ENCODE results near the gene CDHR4.
"Not testable (repeated sequence)": the region's sequence is repeated elsewhere in the genome, so short reads cannot be mapped to it uniquely, and the experiment has no call there.

Gene CDHR4, protein sequence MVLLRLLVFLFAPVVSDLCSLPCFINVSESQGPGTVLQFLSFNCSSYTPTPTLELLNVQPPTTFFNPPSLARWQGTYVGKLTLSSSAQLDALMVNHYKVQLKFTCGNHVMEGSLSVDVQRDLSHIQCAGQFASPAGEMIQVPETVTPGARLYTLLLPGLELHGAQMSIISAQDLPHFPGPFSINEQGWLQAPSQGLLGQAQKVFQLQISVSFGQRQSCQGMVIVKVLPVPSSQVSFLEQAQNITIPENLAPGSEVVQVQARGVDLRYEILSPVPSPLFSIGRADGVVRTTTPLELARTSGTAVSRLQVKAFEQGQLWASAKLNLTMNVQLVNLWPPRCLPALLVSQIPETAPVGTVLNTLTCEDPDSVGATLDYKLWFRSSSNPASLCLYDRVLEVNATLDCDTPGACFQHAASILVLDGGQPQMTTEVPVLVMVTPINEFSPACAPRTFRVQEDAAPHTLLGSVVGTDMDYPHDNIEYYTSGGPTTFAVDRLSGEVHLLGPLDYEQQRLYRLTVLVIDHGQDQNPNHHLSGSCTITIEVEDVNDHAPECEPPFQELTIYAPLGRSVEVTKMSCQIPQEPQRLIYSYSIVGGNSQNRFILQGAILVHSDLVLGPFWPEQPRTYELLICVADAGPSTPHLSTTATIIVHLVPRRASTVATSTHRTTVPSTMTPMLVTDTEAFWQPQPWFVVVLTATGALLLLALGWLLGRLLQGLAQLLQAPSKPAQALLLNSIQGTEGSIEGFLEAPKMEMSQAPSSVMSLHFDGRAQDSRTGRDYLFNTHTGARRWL

DNA sequence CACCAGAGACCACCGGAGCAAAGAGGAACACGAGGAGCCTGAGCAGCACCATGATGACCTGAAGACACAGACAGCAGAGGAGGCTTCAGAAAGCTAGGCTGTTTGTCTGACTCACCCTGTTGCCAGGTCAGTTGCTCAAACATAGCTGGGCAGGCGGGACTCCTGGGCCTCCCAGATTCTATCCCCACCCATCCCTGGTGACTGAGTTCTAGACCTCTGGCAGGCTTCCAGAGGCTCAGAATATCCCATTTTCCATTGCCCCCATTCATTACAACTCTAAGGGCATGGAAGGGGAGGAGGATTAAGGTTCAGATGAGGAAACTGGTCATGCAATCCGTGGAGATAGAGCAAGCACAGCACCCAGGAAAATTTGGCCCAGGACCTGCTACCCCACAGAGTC, at the start of gene CDHR4:
CDHR4 (minus strand) TSS at position 113 of the 400 bp plus-strand sequence; CDS start at position 52, 61 bp downstream.
- no peak for DNase-seq

DNA sequence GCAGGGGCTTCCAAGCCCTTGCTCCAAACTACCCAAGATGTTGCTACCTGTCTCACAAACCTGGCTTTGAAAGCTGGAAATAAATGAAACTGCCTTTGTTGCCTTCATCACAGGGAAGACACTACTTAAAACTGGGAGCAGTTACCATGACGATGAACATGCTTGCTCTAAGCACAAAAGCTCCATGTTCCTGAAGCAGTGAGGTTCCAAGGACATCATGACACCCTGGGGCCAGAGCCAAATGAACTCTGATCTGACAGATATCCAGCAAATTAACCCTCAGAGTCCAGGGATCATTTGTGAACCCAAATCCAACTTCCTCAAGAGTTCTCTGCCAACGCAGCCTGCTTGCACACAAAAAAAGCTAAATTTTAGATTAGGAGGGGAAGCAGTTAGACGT, 46.0 kb upstream of the CDHR4 start:
- DNase-seq = no peak

DNA sequence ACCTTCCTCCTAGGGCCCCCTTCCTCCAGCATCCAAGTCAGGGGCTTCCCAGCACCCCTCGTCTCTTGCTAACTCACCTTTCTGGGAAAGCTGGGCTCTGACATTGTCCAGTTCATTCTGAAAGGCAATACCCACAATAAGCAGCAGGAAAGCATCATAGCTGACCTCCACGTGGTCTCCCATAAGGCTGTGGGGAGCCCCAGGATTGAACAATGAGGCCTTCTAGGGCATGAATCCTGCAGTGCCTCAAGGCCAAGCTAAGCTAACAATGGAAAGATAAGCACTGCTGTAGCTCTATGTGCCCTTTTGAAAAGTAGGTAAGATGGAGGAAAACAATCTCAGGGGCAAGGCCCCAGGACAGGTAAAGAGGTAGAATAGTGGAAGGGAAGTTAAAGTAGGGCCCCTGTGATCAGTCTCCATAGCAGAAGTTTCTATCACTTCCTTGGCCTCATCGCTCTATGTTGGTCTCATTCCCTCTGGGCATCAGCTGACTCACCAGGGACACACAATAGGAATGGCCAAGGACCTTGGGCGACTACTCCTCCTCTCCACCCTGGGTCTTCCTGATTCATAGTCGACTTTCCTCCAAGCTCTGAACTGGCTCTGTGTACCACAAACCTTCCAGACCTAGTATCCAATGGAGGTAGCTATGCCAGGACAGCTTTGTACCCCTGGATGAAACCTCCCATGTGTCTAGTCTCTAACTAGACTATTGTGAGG, 45.0 kb upstream of the CDHR4 start:
- DNase-seq = no peak

DNA sequence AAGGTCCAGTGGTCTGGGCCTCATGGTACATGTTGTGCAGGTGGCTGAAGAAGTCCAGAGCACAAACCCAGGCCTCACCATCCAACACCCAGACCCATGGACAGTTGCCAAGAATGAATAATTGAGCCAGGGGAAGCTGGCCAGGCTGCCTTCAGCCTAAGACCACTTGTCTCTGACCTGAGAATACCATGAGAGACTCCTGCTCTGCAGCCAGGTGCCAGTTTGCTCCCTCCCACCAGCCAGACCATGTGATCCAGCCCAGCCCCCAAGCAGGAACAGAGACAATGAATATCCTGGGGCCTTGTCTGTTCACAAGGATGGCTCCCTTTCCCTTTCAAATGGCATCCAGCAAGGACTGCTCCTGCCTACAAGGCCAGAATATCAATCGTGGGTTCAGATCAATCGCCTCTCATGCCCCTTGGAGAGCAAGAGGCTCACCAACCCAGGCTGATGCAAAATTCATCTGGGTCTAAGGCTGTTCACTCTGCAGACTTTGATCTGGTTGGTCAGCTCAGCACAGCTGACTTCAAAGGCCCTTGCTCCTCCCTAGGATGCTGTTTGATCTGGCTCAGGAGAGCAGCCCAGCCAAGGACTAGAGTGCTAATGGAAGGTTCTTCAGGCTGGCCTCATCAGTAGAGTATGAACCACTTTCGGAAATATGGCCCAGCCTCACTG, 43.3 kb upstream of the CDHR4 start:
- no peak for DNase-seq

DNA sequence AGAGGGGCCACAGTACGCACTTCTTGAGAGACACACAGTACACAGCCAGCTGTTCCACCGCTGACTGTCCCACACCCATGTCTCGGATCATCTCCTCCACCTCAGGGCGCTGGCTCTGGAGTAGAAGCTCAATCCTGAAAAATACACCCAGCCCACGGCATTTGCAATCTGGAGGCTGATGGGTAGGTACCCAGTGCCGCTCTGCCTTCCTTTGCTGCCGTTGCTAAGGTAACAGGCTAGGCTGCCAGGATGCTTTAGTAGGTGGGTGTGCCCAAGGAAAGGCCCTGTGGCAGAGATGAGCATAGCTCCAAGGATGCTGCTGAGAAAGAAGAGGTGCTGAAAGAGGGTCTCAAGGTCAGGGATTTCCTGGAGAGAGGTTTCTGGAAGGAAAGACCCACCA, 42.1 kb upstream of the CDHR4 start:
- DNase-seq = no peak

DNA sequence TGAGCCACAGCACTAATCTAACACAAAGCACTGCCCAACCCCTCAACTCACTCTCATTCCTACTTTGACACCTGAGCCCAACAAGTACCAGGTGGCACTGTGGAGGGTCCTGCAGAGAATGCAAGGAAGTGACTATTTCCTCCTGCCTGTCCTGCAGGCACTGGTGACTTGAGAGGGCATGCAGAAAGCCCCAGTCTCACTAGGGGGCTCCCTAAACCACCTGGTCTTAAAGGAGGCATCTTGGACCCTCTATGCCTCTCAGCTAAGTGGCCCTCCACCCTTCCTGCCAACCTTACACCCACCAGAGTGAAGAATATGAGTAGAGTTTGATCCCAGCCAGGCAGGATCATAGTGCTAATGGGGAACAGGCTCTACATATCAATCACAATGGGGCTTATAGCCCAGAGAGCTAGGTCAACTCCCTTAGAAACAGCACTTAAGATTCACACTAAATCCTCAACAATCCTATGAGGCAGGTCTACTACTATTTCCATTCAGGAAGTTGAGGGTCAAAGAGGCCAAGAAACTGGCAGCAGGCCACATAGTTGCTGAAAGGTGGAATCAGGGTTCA, 41.5 kb upstream of the CDHR4 start:
- DNase-seq = no peak

DNA sequence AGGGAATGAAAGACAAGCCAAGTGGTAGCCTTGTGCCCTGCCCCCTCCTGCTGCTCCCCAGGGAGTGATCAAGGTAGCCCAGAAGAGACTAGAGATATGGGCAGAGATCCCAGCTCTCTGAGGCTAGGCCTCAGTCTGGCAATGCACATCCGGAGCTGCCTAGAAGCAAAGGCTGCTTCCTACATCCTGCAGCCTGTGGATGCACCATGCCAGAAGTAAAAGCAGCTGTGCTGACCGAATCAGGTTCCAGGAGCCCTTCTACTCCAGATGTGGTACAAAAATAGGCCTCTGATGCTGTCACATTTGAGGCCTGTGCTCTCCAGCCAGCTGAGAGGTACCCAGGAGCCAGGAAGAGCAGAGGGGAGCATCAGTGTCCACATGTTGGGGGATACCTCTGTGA, 40.7 kb upstream of the CDHR4 start:
- no peak for DNase-seq

DNA sequence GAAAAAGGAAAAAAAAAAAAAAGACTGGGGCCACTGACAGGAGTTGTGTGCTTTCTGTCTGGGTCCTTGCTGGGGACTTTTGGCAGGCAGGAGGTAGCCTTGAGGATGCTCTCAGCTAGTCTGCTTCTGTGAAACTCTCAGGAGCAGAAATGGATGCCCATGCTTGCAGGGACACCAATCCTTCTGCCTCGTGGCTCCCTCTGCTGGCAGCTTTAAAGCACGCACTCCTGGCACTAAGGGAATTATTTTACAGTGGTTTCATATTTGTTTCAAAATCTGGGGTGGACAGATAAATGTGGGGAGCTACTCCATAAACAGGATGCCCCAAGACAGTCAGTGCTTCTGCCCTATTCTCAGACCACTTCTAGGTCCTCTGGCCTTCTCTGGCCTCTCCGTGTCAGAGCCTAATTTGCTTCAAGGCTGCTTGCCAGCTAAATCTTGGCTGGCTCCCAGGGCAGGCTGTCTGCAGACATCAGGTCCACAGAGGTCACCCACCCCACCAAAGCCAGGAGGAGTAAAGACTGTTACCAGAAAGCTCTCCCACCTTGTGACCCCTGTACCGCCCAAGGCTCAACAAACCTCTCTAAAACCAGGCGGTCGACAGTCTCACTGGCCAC, 39.6 kb upstream of the CDHR4 start:
- peak; percentile 46 to 65 (median 62) for DNase-seq

DNA sequence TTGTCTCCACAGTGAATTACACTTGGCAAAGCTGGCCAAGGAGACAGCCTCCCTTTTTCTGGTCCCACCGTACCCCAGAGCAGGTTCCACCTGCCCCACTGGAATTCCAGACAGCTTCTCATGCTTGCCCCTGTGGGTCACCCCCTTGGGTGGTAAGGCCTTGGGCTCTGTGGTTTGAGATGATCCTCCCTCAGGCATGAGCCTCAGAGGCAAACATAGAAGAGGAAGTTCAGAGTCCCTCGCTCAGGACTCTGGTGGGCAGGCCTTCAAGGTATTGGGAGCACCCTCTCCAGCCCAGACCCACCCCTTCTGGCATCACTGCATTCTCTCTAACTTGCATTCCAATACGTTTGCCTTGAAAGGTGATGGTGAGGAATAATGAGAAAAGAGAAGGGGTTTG, 31.7 kb upstream of the CDHR4 start:
- DNase-seq = no peak

DNA sequence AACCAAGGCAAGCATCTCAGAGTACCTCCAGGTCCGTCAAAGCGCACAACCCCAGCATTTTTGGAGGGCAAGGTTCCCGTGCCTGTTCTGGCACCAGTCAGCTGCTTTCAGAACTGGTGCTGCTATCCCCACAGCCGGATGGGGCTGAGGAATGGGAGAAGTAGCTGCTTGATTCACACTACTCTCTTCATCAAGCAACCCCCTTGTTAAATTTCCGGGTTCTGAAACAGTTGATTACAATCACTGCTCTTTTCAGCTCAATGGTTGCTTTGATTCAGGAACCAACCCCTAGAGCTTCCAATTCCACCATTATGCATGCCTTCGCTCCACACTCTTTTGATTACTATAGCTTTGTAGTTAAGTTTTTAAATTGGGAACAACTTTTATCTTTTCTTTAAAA, 26.3 kb upstream of the CDHR4 start:
- DNase-seq = no peak

DNA sequence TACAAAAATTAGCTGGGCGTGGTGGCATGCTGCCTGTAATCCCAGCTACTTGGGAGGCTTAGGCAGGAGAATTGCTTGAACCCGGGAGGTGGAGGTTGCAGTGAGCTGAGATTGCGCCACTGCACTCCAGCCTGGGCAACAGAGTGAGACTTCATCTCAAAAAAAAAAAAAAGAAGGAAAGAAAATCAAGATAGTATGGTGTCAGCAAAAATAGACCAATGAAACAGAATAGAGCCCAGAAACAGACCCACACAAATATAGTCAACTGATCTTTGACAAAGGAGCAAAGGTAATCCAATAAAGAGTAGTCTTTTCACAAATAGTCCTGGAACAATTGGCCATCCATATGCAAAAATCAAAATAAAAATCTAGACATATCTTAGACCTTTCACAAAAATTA, 23.5 kb upstream of the CDHR4 start:
- DNase-seq = not testable (repeated sequence)

DNA sequence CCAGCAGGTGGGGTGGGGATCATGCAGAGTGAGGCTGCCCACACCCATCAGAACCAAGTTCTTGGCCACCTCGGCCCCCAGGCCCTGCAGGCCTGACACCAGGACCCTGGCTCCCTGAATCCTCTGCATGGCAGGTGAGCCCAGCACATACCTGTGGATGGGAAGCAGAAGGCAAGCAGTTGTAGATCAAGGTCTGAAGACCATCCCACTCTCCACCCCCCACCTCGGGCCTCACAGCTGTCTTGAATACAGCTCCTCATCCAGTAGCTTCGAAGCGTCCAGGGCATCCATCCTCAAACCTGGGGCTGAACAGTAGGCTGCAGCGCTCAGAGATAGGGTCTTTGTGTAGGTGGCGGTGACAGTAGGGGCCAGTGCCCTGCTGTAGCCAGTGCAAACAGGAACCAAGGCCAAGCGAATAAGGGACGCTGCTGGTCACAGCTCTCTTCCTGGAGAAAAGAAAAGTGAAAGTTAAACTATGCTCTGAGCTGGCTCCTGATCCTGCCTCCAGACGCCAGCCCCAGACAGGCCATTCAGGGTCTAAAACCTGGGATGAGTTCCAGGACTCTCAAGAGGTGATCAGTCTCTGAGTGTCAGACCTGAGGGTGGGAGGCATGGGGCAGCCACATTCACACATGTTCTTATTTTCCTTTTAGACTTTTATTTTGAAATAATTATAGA, 14.0 kb upstream of the CDHR4 start, which contains the start of gene UBA7:
UBA7 (minus strand) TSS at position 457 of the 678 bp plus-strand sequence; CDS start at position 291, 166 bp downstream.
- no peak for DNase-seq

DNA sequence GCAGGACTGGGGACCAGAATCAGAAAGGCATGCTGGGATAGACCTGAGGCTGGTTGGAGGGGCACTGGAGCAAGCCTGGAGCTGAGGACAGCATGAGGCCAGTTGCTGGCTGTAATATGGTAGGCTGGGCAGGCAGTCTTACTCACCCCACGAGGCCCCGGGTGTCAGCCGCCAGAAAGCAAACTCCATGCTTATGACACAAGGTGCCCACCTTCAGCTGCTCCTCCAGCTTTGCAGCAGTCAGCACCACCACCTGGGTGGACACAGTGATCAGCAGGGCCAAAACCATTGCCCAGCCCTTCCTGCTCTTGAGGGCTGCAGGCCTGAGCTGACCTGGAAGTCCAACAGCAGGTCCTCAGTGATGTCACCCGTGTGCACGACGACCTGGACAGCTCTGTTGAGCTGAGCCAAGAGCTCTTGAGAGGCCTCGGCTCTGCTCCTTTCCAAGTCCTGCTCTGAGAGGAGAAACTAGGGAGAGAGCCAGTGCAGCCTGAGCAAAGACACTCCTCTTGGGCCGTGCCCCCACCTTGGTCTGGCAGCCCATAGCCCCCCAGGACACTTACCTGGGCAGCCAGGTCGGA, 13.3 kb upstream of the CDHR4 start:
- DNase-seq = no peak

DNA sequence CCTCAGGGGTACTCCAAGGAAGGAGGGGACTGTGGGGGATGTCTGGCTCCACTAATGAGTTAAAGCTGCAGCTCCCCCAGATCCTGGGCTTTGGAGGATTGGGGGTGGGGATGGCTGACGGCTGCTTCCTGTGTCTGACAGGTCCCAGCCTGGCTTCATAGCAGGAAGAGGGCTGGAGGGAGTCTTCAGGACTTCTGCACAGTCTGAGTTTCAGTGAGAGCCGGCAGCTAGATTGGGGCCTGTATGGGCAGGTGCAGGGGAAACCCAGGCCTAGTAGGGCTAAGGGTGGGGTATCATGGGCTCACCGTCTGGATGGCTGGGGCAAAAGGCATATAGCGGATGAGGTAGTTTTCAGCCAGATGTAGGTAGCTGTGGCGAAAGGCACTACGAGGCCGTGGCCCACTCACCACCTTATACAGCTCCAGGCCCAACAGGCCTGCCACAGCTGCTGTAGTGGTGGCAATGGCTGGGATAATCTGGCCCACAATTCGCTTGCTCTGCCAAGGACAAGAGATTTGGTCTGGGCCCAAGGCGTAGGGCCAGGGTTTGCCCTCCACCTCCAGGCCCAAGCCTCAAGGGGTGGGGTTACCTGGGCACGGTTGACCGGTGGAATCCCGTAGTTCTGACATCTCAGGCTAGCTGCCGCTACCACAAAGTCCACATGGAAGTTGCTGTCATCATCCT, 7.9 kb upstream of the CDHR4 start:
- no peak for DNase-seq

DNA sequence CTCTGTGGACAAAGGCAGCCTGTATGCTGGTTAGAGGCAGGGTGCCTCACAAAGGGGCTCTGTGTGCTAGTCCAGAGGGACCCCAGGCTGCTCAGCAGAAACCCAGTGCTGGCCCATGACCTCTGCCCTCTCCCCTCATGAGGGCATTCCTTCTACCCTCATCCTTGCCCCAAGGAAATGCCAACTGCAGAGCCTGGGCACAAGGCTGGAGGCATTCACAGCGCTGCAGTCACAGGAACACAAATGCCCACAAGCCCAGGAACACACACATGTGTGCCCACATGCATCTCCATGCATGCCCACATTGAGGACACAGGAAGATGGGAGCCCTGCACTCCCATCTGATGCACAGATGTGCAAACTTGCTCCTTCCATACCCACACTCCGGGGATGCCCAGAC, 7.2 kb upstream of the CDHR4 start:
- no peak for DNase-seq

DNA sequence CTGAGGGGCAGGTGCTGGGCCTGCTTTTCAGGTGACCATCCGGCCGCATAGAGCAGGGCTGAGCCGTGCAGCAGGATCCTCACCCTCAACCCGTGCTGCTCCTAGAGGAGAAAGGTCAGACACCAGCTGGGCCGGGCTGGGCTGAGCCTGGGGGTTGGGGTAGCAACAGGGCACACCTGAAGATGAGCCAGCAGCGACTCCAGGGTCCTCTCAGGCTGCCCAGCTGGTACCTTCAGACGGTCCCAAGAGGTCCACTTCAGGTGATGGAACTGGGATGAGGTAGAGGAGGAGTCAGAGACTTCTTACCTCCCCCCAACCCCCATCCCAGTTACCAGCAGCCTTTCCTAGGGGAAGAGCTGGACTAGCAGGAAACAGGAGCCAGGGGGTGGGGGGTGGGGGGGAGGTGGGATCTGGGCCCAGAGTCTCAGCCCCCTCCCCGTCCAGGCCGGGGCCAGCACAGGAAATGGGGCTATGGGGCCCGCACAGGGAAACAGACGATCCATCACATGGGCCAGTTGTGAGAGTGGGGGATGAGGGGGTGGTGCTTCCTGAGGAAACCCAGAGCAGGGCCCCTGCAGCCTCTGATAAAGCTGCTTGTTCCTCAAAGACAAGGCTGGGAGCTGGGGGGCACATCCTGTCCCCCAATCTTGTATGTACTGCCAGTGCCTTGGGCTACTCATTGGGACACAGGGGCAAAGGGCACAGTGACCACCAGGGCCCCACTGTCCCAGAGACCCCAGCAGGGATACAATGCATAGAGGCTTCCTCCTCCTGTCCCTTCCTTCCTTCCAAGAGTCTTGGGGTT, 6.4 kb upstream of the CDHR4 start:
- DNase-seq = no peak

DNA sequence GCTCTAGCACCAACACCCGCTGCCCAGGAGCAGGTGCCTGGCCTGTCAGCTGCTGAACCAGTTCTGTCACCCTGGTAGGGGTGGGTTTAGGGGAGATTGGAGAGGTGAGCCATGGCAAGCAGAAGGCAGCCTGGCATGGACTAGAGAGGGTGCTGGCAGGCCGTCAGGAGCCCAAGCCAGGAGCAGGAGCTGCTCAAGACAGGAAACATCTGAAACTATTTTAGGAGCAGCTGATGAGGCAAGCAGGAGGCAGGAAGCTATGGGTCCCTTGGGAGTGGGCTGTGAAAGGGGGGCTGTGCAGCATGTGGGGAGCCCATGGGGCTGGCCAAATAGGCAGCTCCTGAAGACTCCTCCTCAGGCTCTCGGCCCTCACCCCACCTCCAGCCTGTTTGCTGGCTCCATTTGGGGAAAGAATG, 5.7 kb upstream of the CDHR4 start:
- DNase-seq = no peak

DNA sequence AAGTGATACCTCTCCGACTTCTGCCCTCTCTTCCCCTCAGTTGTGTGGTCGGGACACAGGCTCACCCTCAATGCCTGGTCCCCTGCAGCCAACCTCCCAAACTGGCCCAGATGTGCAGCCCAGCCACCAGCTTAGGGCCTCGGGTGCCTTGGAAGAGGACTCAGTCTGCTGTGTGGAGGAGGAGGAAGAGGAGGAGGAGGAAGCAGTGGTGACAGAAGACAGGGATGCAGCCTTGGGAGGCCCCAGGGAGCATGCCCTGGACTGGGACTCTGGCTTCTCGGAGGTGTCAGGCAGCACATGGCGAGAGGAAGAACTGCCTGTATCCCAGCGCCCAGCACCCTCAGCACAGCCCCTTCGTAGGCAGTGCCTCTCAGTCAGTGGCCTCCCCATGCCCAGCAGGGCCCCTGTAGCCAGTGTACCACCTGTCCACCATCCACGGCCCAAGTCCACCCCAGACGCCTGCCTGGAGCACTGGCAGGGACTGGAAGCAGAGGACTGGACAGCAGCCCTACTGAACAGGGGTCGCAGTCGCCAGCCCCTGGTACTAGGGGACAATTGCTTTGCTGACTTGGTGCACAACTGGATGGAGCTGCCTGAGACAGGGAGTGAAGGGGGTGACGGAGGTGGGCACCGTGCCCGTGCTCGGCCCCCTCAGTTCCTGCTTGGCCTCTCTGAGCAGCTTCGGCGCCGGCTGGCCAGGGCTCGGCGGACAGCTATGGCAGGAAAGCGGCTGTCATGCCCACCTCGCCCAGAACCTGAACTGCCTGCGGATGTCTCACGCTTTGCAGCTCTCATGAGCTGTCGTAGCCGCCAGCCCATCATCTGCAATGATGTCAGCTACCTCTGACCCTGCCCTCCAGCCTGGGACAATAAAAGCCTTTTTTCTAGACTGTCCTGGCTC, 4.7 kb upstream of the CDHR4 start:
- no peak for DNase-seq
